RWPE2 (cell line): ENCODE results near the gene ENOX2.

ENCODE experiments used
- ATAC-seq: fragments of 200-7000 bp; cut with Tn5 transposase; 3 replicates; pipeline ENCODE4 v1.9.1; 2021; ENCODE audit warnings: low read depth
- DNase-seq: peaks from one replicate; pipeline ENCODE4 v3.0.0-alpha.2; 2020; ENCODE audit warnings: low spot score
- H3K27ac ChIP-seq: fragments of 450-650 bp; 2 replicates; pipeline ENCODE4 v1.5.1; 2017; ENCODE audit warnings: mild to moderate bottlenecking; ENCODE audit not compliant: poor library complexity, severe bottlenecking
- H3K27me3 ChIP-seq: fragments of 250-450 bp; sonication (Bioruptor Pico); 2 replicates; pipeline ENCODE4 v1.5.1; 2021; ENCODE audit warnings: mild to moderate bottlenecking, moderate library complexity; ENCODE audit not compliant: insufficient read depth, poor library complexity, severe bottlenecking
- H3K36me3 ChIP-seq: fragments of 250-450 bp; sonication (Bioruptor Pico); 2 replicates; pipeline ENCODE4 v1.5.1; 2020; ENCODE audit warnings: low read depth, mild to moderate bottlenecking, moderate library complexity
- H3K4me1 ChIP-seq: fragments of 250-450 bp; sonication (Bioruptor Pico); 2 replicates; pipeline ENCODE4 v1.5.1; 2021; ENCODE audit warnings: mild to moderate bottlenecking, moderate library complexity; ENCODE audit not compliant: insufficient read depth, poor library complexity, severe bottlenecking
- H3K4me3 ChIP-seq: fragments of 250-450 bp; sonication (Bioruptor Pico); 2 replicates; pipeline ENCODE4 v1.5.1; 2021; ENCODE audit warnings: mild to moderate bottlenecking, moderate library complexity; ENCODE audit not compliant: severe bottlenecking
- H3K9me3 ChIP-seq: fragments of 250-450 bp; sonication (Bioruptor Pico); 2 replicates; pipeline ENCODE4 v1.5.1; 2021; ENCODE audit warnings: mild to moderate bottlenecking, moderate library complexity; ENCODE audit not compliant: severe bottlenecking
- TF ChIP-seq, protein P1 (sequence below): fragments of 450-650 bp; IDR thresholded peaks from one replicate; pipeline ENCODE4 v1.5.1; 2017; ENCODE audit warnings: mild to moderate bottlenecking, moderate library complexity; ENCODE audit not compliant: poor library complexity, severe bottlenecking

ENOX2 gene

DNA sequence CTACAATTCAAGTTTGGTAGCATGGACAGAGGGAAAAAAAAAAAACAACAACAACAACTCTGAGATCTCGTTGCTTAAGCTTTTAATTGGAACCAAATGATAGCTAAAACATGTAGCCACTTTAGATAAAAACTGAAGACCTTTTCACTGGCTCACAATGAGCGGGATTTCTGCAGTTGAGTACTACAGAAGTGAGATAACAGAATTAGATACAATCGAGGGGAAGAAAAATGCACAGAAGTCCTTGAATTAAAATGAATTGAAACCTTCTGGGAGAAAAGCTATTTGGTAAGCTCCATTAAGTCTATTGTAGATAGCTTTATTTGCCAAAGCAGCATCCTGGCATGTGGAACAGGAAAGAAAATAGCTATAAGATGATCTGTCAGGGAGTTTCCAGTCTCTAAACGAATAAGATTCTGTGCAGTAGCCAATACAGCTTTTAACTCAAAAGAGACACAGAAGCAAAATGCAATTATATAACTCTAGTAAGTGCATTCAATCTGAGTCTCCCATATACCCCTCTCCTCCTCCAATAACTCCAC is 248.5 kb downstream of the ENOX2 start:
- Histone ChIP-seq H3K4me1 (no peaks in the 10 kb centered on the region), H3K36me3 (no peaks in the 10 kb centered on the region), H3K4me3 (no peak overlapping the region), H3K9me3 (no peaks in the 10 kb centered on the region), H3K27me3 (no peaks in the 10 kb centered on the region), H3K27ac (no peak overlapping the region)
- TF ChIP-seq, protein P1, sequence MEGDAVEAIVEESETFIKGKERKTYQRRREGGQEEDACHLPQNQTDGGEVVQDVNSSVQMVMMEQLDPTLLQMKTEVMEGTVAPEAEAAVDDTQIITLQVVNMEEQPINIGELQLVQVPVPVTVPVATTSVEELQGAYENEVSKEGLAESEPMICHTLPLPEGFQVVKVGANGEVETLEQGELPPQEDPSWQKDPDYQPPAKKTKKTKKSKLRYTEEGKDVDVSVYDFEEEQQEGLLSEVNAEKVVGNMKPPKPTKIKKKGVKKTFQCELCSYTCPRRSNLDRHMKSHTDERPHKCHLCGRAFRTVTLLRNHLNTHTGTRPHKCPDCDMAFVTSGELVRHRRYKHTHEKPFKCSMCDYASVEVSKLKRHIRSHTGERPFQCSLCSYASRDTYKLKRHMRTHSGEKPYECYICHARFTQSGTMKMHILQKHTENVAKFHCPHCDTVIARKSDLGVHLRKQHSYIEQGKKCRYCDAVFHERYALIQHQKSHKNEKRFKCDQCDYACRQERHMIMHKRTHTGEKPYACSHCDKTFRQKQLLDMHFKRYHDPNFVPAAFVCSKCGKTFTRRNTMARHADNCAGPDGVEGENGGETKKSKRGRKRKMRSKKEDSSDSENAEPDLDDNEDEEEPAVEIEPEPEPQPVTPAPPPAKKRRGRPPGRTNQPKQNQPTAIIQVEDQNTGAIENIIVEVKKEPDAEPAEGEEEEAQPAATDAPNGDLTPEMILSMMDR, result no peak
- no peak for DNase-seq
- no peak for ATAC-seq

DNA sequence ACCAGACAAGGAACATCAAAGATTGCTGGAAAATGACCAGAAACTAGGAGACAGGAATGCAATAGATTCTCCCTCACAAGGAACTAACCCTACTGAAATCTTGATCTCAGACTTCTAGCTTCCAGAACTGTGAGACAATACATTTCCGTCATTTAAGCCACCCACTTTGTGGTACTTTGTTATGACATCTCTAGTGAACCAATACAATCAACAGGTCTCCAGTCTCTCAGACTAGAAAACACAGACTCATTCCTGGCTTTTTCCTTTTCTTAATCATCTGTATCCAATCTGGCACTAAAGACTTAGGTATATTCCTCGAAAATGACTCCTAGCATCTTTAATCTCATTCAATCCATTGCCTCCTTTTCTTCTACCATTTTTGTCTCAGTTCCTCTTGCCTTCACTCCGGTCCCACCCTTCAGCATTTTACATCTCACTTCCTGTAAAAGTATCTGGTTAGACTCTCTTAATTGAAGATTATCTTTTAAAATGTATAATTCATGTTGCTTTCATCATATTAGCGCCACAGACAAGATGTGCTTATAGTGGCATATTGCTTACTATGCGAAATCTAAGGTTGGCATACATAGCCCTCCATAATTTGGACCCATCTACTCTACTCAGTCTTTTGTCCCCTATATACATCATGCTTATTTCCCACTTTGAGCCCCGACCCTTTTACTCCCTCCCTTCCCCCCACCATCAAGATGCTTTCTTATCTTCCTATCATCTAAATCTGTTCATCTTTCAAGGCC is 250.0 kb downstream of the ENOX2 start:
- no peaks in the 10 kb centered on the region for H3K9me3 ChIP-seq
- no peaks in the 10 kb centered on the region for H3K36me3 ChIP-seq
- no peaks in the 10 kb centered on the region for H3K27me3 ChIP-seq
- DNase-seq, result no peak
- H3K4me1 ChIP-seq, result no peaks in the 10 kb centered on the region
- no peak overlapping the region for H3K4me3 ChIP-seq
- ATAC-seq, result no peak
- H3K27ac ChIP-seq, result no peak overlapping the region
- TF ChIP-seq, protein P1, result no peak

DNA sequence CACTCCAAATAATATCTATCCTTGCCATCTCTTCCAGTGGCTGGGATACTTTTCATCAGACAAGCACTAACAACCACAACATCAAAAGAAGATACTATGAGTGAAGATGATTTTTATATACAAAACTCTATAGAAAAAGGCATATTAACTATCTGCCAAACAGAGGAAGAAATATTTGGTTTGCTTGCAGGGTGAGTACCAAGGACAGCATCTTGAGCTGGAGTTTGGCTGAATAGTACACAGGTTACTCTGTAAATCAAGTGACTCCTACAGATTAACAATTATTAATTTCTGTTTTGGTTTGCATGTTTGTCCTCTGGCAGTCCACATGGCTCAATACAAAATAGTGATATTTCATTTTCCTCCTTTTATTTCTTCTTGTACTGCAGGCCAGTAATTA is 253.3 kb downstream of the ENOX2 start:
- Histone ChIP-seq H3K36me3 (no peaks in the 10 kb centered on the region), H3K4me1 (no peaks in the 10 kb centered on the region), H3K4me3 (no peak overlapping the region), H3K9me3 (no peaks in the 10 kb centered on the region), H3K27me3 (no peaks in the 10 kb centered on the region), H3K27ac (no peak overlapping the region)
- TF ChIP-seq, protein P1, result no peak
- ATAC-seq (no peak), DNase-seq (no peak)

DNA sequence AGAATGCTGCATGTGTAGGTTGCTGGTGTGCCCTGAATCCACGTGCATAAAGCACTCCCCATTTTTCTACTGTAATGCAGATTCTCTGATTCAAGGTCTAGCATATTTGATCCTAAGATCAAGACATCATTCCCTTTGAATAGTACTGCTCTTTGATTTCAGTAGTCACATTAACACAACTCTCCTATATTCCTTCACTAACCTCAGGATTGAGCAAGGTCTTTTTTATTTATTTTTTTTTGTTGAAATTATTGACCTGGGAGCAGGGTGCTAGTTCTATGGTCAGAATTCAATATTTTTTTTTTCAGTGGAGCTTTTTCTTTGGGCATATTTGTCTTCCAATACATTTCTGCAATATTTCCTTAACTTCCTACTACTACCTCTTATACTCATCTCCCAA is 255.5 kb downstream of the ENOX2 start:
- H3K4me1 ChIP-seq, result no peaks in the 10 kb centered on the region
- TF ChIP-seq, protein P1, result no peak
- H3K27ac ChIP-seq, result no peak overlapping the region
- H3K36me3 ChIP-seq, result no peaks in the 10 kb centered on the region
- ATAC-seq (no peak), DNase-seq (no peak)
- H3K4me3 ChIP-seq, result no peak overlapping the region
- H3K27me3 ChIP-seq, result no peaks in the 10 kb centered on the region
- H3K9me3 ChIP-seq, result no peaks in the 10 kb centered on the region

DNA sequence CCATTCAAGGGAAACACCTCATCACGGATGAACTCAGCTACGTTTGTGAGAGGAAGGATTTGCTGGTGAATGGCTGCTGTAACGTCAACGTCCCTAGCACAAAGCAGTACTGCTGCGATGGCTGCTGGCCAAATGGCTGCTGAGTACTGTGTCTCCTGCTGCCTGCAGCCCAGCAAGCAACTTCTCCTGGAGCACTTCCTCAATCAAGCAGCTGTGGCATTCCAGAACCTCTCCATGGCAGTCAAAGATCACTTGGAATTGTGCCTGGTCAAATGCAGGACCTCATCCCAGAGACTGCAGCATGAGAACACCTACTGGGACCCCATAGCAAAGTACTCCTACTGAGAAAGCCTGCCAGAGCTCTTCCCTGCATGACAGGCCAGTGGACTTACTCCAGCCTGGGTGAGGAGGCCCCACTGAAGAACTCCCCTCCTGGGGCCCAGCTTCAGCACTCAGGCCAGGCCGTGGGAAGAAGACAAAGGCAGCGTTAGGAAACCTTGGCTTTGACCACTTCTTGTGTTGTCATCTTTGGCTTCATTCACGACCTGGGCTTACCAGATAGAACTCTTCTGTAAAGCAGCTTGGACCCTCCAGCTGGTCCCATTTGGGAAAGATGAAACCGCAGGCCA is 256.9 kb downstream of the ENOX2 start:
- Histone ChIP-seq H3K4me1 (no peaks in the 10 kb centered on the region), H3K27ac (no peak overlapping the region), H3K36me3 (no peaks in the 10 kb centered on the region), H3K9me3 (no peaks in the 10 kb centered on the region), H3K4me3 (no peak overlapping the region), H3K27me3 (no peaks in the 10 kb centered on the region)
- DNase-seq (no peak), ATAC-seq (no peak)
- TF ChIP-seq, protein P1, result no peak
